Measurements from ENCODE around the gene MRM2.

Gene MRM2

GRCh38 chr7:2253021-2253420 lies 11.0 kb upstream of the MRM2 start:
- H3K27ac ChIP-seq, result no peak overlapping the region
- no peak overlapping the region for H3K4me3 ChIP-seq
- TF ChIP-seq, protein P1, sequence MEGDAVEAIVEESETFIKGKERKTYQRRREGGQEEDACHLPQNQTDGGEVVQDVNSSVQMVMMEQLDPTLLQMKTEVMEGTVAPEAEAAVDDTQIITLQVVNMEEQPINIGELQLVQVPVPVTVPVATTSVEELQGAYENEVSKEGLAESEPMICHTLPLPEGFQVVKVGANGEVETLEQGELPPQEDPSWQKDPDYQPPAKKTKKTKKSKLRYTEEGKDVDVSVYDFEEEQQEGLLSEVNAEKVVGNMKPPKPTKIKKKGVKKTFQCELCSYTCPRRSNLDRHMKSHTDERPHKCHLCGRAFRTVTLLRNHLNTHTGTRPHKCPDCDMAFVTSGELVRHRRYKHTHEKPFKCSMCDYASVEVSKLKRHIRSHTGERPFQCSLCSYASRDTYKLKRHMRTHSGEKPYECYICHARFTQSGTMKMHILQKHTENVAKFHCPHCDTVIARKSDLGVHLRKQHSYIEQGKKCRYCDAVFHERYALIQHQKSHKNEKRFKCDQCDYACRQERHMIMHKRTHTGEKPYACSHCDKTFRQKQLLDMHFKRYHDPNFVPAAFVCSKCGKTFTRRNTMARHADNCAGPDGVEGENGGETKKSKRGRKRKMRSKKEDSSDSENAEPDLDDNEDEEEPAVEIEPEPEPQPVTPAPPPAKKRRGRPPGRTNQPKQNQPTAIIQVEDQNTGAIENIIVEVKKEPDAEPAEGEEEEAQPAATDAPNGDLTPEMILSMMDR (IDR thresholded peaks at IDR 0.05), result no peak
- DNase-seq (ENCODE audit: low spot score), result no peak

- Histone ChIP-seq H3K27ac (no peak overlapping the region), H3K4me3 (no peak overlapping the region)
- TF ChIP-seq, protein P1 (IDR thresholded peaks at IDR 0.05), result no peak
- DNase-seq (ENCODE audit: low spot score), result no peak
Measured at GRCh38 chr7:2251841-2252771, 10.1 kb upstream of the MRM2 start.

- Histone ChIP-seq H3K27ac (no peak overlapping the region), H3K4me3 (no peak overlapping the region)
- TF ChIP-seq, protein P1 (IDR thresholded peaks at IDR 0.05), result no peak
Measured at GRCh38 chr7:2251381-2251780, 9.4 kb upstream of the MRM2 start.

DNA sequence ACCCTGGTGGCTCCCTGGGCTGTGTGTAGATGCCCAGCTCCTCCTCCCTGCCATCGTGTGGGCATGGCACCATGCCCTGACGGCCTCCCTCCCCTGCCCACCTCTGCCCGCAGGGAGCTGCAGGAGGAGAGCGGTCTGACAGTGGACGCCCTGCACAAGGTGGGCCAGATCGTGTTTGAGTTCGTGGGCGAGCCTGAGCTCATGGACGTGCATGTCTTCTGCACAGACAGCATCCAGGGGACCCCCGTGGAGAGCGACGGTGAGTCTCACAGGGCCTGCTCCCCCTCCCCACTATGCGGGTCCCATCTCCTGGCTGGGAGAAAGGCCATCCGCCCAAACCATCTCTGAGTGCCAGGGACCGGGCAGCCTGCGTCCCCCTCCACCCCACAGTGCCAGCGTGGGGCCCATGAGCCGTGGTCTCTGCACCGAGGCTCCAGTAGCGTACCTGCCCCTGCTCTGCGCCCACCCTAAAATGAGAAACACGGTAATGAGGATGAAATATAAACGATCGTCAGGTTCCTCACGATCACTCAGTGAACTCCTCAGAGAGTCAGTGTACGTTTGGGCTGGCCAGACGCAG lies 7.8 kb upstream of the MRM2 start:
- peak overlapping the region in 1 of 2 donors; percentile 41 for H3K27ac ChIP-seq
- DNase-seq (ENCODE audit: low spot score), result no peak
- TF ChIP-seq, protein P1 (IDR thresholded peaks at IDR 0.05), result no peak
- no peak overlapping the region for H3K4me3 ChIP-seq

More at GRCh38 chr7:2251381-2251780, 9.4 kb upstream of the MRM2 start:
- DNase-seq (ENCODE audit: low spot score), result no peak

- DNase-seq (ENCODE audit: low spot score), result no peak
- H3K4me3 ChIP-seq, result no peak overlapping the region
- peak overlapping the region in 1 of 2 donors; percentile 41 for H3K27ac ChIP-seq
- TF ChIP-seq, protein P1 (IDR thresholded peaks at IDR 0.05), result no peak
Measured at GRCh38 chr7:2248984-2249694, 7.1 kb upstream of the MRM2 start.

DNA sequence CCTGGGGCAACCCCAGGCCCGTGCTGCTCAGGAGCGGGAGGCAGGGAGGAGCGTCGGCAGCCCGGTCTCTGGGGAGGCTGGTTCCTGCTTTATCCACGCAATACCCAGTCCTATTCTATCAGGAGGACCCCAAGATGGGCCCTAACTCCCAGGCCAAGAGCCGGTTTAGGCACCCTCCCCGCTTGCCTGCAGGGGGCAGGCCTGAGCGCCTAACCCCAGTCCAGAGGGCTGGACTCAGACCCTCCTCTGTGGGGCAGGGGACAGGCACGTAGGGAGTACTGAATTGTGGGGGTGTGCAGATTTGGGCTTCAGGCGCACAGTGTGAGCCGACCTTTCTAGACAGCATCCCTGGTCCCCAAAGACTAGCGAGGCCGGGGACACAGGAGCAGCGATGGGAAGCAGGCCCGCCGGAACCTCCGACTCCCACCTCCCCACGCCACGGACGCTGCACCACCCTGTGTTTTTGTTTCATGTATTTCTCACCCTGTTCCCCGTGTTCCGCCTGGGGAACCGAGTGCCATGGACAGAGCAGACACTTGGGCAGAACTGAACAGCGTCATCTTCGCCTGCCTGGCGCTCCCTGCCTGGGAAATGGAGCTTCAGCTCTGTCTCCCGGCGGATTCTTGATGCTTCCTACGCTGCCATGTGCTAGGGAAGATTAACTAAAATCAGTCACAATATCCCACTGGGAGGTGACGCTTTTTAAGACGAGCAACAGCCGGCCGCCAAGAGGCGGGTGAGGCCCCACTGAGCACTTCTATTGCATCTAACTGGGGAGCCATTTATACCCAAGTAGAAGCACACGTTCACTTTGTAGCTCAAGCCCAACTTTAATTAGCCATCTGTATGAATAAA lies 5.4 kb upstream of the MRM2 start:
- H3K27ac ChIP-seq, result no peak overlapping the region

More for the DNA sequence above, 5.4 kb upstream of the MRM2 start:
- H3K4me3 ChIP-seq, result no peak overlapping the region
- no peak for DNase-seq (ENCODE audit: low spot score)
- TF ChIP-seq, protein P1 (IDR thresholded peaks at IDR 0.05), result no peak

All from coronary artery (tissue), 2 donors.